Parathyroid adenoma (tissue), 2 donors: ENCODE results near the gene ZNF618.

Source experiments
- H2AFZ ChIP-seq: fragments of 300-600 bp; sonication (generic); one replicate; pipeline ENCODE4 v1.7.0; 2017; ENCODE audit warnings: antibody characterized with exemption, mild to moderate bottlenecking
- H3K27ac ChIP-seq: fragments of 300-600 bp; sonication (generic); one replicate; pipeline ENCODE4 v1.7.0; 2017
- H3K27me3 ChIP-seq: fragments of 300-600 bp; sonication (generic); one replicate; pipeline ENCODE4 v1.7.0; 2017; ENCODE audit warnings: low read length; ENCODE audit not compliant: control insufficient read depth, insufficient read depth
- H3K36me3 ChIP-seq: fragments of 300-600 bp; sonication (generic); one replicate; pipeline ENCODE4 v1.7.0; 2017; ENCODE audit warnings: low read length; ENCODE audit not compliant: control insufficient read depth, insufficient read depth
- H3K4me1 ChIP-seq: fragments of 300-600 bp; sonication (generic); one replicate; pipeline ENCODE4 v1.7.0; 2017; ENCODE audit warnings: control low read depth
- H3K4me2 ChIP-seq: fragments of 300-600 bp; sonication (generic); one replicate; pipeline ENCODE4 v1.7.0; 2017; ENCODE audit warnings: low read length
- H3K4me3 ChIP-seq: fragments of 300-600 bp; sonication (generic); one replicate; pipeline ENCODE4 v1.7.0; 2017; ENCODE audit warnings: low read depth, low read length
- H3K79me2 ChIP-seq: fragments of 300-600 bp; sonication (generic); one replicate; pipeline ENCODE4 v1.7.0; 2017; ENCODE audit warnings: control low read depth
- H3K9ac ChIP-seq: fragments of 300-600 bp; sonication (generic); one replicate; pipeline ENCODE4 v1.7.0; 2017; ENCODE audit warnings: mild to moderate bottlenecking
- H3K9me3 ChIP-seq: fragments of 300-600 bp; sonication (generic); one replicate; pipeline ENCODE4 v1.7.0; 2017; ENCODE audit warnings: low read length; ENCODE audit not compliant: control insufficient read depth
- TF ChIP-seq, protein P1 (sequence below): fragments of 300-600 bp; sonication (generic); IDR thresholded peaks from one replicate; pipeline ENCODE4 v1.7.0; 2017; ENCODE audit warnings: antibody characterized with exemption, mild to moderate bottlenecking
- donor health status: primary hyperparathyroidism.

ZNF618 gene

DNA sequence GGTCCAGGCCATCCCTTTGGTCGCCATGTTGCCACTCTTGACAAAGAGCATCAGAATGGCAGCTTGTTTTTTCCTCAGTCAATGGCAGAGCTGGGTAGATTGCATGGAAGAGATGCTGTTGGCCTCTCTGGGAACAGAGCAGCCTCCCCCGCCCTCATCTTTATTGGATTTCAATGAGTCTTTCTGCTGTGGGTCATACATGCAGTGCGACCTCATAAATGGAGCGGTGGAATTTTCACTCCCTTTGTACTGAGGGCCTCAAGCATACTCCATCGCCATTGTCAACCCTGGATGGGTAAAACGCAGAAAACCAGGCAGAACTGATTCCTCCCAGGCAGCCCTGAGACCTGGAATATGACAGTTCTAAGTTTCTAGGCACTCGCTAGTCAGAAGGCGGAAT lies 71.8 kb downstream of the ZNF618 start:
- Histone ChIP-seq H3K36me3 (no peaks in the 10 kb centered on the region), H3K27me3 (no peaks in the 10 kb centered on the region), H3K79me2 (no peaks in the 10 kb centered on the region), H3K9ac (no peak overlapping the region), H3K4me2 (no peak overlapping the region), H3K4me3 (no peak overlapping the region), H2AFZ (no peak overlapping the region), H3K27ac (no peak overlapping the region), H3K9me3 (no peaks in the 10 kb centered on the region), H3K4me1 (no peaks in the 10 kb centered on the region)
- TF ChIP-seq, protein P1, sequence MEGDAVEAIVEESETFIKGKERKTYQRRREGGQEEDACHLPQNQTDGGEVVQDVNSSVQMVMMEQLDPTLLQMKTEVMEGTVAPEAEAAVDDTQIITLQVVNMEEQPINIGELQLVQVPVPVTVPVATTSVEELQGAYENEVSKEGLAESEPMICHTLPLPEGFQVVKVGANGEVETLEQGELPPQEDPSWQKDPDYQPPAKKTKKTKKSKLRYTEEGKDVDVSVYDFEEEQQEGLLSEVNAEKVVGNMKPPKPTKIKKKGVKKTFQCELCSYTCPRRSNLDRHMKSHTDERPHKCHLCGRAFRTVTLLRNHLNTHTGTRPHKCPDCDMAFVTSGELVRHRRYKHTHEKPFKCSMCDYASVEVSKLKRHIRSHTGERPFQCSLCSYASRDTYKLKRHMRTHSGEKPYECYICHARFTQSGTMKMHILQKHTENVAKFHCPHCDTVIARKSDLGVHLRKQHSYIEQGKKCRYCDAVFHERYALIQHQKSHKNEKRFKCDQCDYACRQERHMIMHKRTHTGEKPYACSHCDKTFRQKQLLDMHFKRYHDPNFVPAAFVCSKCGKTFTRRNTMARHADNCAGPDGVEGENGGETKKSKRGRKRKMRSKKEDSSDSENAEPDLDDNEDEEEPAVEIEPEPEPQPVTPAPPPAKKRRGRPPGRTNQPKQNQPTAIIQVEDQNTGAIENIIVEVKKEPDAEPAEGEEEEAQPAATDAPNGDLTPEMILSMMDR: no peak

DNA sequence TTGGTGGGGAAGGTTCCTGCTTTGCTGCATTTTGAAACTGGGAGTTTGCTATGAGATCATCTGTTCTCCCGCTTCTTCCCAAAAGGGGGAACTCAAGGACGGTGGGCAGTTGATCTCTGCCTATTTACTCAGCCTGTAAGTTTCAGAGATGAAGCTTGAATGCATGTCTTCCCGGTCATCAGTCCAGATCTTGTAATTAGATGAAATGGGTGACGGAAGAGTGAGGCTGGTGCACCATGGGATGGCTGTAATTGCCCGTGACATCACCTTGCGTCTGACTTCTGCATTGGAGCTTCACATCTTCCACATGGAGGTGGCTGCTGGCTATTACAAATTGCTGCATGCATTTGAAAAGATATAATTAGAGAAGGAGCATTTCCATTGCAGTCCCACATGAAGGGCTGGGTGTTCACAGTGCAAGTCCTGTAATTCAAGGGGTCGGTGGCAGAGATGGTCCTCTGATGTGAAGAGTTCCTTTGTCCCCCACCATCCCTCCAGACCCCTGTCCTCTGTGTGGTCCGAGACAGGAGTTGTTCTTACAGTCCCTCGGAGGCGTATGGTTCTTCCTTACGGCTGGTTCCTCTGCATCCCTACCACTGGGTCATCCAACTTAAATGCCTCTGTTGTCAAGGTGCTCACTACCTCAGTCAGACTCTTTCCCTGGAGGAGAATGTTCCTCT lies 72.9 kb downstream of the ZNF618 start:
- Histone ChIP-seq H2AFZ (no peak overlapping the region), H3K9me3 (no peaks in the 10 kb centered on the region), H3K4me1 (no peaks in the 10 kb centered on the region), H3K27me3 (no peaks in the 10 kb centered on the region), H3K4me3 (no peak overlapping the region), H3K36me3 (no peaks in the 10 kb centered on the region), H3K79me2 (no peaks in the 10 kb centered on the region), H3K27ac (no peak overlapping the region), H3K9ac (no peak overlapping the region), H3K4me2 (no peak overlapping the region)
- TF ChIP-seq, protein P1: no peak

DNA sequence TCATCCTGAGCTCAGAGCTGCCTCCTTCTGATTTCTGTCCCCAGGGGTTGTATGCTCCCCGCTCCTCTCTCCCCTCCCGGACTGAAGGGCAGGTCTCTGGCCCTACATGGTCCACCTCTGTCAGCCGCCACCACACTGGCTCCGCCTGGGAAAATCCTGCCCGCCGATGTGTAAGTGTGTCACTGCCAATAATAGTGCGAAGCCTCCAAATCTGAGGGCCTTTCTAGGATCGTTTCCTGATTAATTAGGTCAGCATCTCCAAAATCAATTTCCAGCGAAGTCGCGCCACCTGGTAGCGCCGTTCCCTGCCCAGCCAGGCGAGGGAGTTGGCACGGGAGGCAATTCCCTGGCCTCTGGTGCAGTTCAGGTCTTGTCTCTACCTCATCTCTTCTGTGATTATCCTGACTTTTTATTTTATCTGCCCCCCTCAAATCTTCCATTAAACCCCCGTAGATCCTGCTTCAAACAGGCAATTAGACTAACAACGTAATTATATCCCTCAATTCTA lies 73.5 kb downstream of the ZNF618 start:
- Histone ChIP-seq H3K36me3 (no peaks in the 10 kb centered on the region), H3K4me1 (no peaks in the 10 kb centered on the region), H3K4me2 (no peak overlapping the region), H3K27ac (no peak overlapping the region), H3K9ac (no peak overlapping the region), H3K4me3 (no peak overlapping the region), H2AFZ (no peak overlapping the region), H3K27me3 (no peaks in the 10 kb centered on the region), H3K9me3 (no peaks in the 10 kb centered on the region), H3K79me2 (no peaks in the 10 kb centered on the region)
- TF ChIP-seq, protein P1: no peak

DNA sequence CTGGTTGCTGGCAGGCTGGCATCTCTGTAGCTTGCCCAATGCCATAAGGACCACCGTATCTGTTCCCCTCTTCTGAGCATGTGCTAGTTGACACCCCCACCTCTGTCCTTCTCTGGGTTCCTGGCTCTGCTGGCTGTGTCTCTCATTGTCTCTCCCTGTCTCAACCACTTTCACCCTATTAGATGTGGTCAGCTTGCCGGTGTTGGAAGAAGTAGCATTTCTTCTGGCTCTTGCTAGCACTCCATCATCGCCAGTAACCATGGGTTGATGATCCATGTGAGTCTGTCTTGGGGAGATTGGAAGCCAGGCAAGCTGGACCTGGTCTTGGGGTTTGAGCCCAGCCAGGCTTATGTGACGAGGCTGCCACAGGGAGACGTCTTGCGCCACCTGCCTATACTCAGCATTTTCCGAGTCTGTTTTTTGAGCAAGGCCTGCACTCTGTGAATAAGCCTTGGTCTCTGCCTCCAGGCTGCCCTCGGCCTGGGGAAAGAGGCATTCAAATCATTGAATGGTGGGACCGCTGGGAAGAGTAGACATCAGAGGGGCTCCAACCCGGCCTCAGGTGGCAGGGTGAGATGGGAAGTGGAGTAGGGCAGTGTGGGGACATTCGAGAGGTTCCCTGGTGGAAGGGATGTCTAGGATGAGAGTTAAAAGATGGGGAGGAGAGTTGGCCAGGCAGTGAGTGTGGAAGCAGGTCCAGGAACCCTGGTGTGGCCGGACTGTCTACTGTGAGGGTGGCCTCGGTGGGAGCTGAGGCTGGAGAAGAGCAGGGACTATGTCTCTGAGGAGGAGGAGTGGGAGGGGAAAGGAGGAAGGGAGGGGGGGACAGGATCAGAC lies 74.3 kb downstream of the ZNF618 start:
- H3K9ac ChIP-seq: no peak overlapping the region
- no peaks in the 10 kb centered on the region for H3K79me2 ChIP-seq
- no peaks in the 10 kb centered on the region for H3K36me3 ChIP-seq
- no peak overlapping the region for H3K4me2 ChIP-seq
- H3K4me3 ChIP-seq: no peak overlapping the region
- no peaks in the 10 kb centered on the region for H3K4me1 ChIP-seq
- no peak overlapping the region for H3K27ac ChIP-seq
- TF ChIP-seq, protein P1: no peak
- H2AFZ ChIP-seq: no peak overlapping the region
- H3K27me3 ChIP-seq: no peaks in the 10 kb centered on the region
- no peaks in the 10 kb centered on the region for H3K9me3 ChIP-seq
